Measurements from ENCODE around the gene LSG1. TPM values are rescaled to one million over a fixed set of nuclear protein-coding genes. Genes with fewer than 3 reads are reported as not detected.

LSG1 gene
- total and polyA plus RNA-seq, 10 of the 15 experiments (the other 5 are each of a cell fraction or from before 2014, with no cell fraction given): 14.3 to 75.6 (median 54.4) TPM

GRCh38 chr3:194654443-194654842, 17.5 kb downstream of the LSG1 start (continued):
- TF ChIP-seq SIX5 (IDR thresholded peaks at IDR 0.05; ENCODE audit: low read depth, low read length, severe bottlenecking): no peak
- TF ChIP-seq PML (IDR thresholded peaks at IDR 0.05; ENCODE audit: low read length): no peak
- TF ChIP-seq ATF7 (IDR thresholded peaks at IDR 0.05; ENCODE audit: low read depth): peak; percentile 86
- TF ChIP-seq HCFC1 (IDR thresholded peaks at IDR 0.05; ENCODE audit: low read length): no peak
- TF ChIP-seq MEF2B (IDR thresholded peaks at IDR 0.05; ENCODE audit: partially characterized antibody, poor library complexity, severe bottlenecking): no peak
- TF ChIP-seq ZBED1 (IDR thresholded peaks at IDR 0.05; ENCODE audit: borderline replicate concordance): no peak
- no peak for TF ChIP-seq NKRF (conservative IDR thresholded peaks at IDR 0.05)
- TF ChIP-seq NR2C1 (IDR thresholded peaks at IDR 0.05): no peak
- TF ChIP-seq NFXL1 (IDR thresholded peaks at IDR 0.05; ENCODE audit: borderline replicate concordance): no peak
- no peak for TF ChIP-seq PKNOX1 (IDR thresholded peaks at IDR 0.05)
- no peak for TF ChIP-seq NFYB (IDR thresholded peaks at IDR 0.05; ENCODE audit: insufficient read depth, low read depth, low read length)
- TF ChIP-seq NFIC (IDR thresholded peaks at IDR 0.05; ENCODE audit: low read depth, low read length): peak; percentile 68; the same call in 1 of the 2 replicates
- TF ChIP-seq FOS (IDR thresholded peaks at IDR 0.05; ENCODE audit: borderline replicate concordance, extremely low read depth, insufficient read length): no peak
- peak in 1 of 2 experiments; percentile 9; a peak in 1 of 4 replicates for TF ChIP-seq ETV6 (conservative IDR thresholded peaks at IDR 0.05 in 1 of 2, IDR thresholded peaks at IDR 0.05 in 1 of 2; ENCODE audit: borderline replicate concordance in 1 of 2, low read depth in 1 of 2)
- TF ChIP-seq ZBTB33 (IDR thresholded peaks at IDR 0.05): no peak
- no peak for TF ChIP-seq BACH1 (IDR thresholded peaks at IDR 0.05; ENCODE audit: borderline replicate concordance)
- TF ChIP-seq ZBTB40 (IDR thresholded peaks at IDR 0.05; ENCODE audit: borderline replicate concordance): no peak
- TF ChIP-seq ELK1 (IDR thresholded peaks at IDR 0.05; ENCODE audit: low read depth, low read length): no peak
- no peak for TF ChIP-seq NRF1 (conservative IDR thresholded peaks at IDR 0.05; ENCODE audit: low read depth, low read length)
- no peak for TF ChIP-seq CHD1 (IDR thresholded peaks at IDR 0.05; ENCODE audit: low read depth, low read length)
- no peak for TF ChIP-seq ZNF622 (IDR thresholded peaks at IDR 0.05)
